Type B pancreatic cell (in vitro differentiated cells): ENCODE measurements around the gene ADIPOR2. TPM values are rescaled to one million over a fixed set of nuclear protein-coding genes. Genes with fewer than 3 reads are reported as not detected.

Source experiments
- DNase-seq: peaks from one replicate; pipeline ENCODE4 v3.0.0; 2021; ENCODE audit warnings: mixed read lengths; ENCODE audit not compliant: unreplicated experiment; ENCODE audit errors: extremely low spot score
- H3K27ac Mint-ChIP-seq: 2 replicates; pipeline ENCODE4 v1.8.0; 2021; ENCODE audit warnings: mild to moderate bottlenecking, mixed read lengths
- H3K27me3 Mint-ChIP-seq: 2 replicates; pipeline ENCODE4 v1.8.0; 2021; ENCODE audit warnings: mixed read lengths
- H3K36me3 Mint-ChIP-seq: 2 replicates; pipeline ENCODE4 v1.8.0; 2021; ENCODE audit warnings: mixed read lengths
- H3K4me1 Mint-ChIP-seq: one replicate; pipeline ENCODE4 v1.8.0; 2021; ENCODE audit warnings: mixed read lengths; ENCODE audit not compliant: unreplicated experiment
- H3K4me3 Mint-ChIP-seq: 2 replicates; pipeline ENCODE4 v1.8.0; 2021; ENCODE audit warnings: mild to moderate bottlenecking, mixed read lengths
- H3K9me3 Mint-ChIP-seq: 2 replicates; pipeline ENCODE4 v1.8.0; 2021; ENCODE audit warnings: mixed read lengths
- total RNA-seq: library from RNA; stranded (reverse); gene quantifications from 2 replicates; pipeline ENCODE4 v1.2.1, GENCODE V29; 2021; ENCODE audit warnings: low replicate concordance
- TF ChIP-seq, protein P1 (sequence below): fragments of 200-600 bp; sonication (generic); conservative IDR thresholded peaks from 2 replicates; pipeline ENCODE4 v1.5.0; 2021; ENCODE audit warnings: antibody characterized with exemption, mild to moderate bottlenecking

Gene ADIPOR2
- total RNA-seq, 1 donor from 2014 or later = 49.2 TPM

DNA sequence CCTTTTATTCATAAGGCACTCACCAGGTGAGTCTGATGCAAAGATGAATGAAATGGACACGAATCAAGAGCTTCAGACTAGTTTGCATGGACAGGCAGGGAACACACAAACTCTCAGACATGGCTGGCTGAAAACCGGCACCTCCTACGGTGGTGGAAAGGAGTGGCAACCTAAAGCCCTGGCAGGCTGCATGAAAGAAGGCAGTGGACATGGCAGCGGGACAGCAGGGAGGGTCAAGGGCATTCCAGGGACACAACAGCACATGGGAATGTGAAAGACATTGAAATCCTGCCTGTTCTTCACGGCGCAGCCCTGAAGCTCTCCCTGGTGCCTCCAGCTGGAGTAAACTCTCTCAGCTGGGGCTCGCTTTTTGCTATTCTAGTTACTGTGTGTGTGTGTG lies 112.9 kb downstream of the ADIPOR2 start:
- peaks cover 13% of the 10 kb centered on the region for H3K27me3 Mint-ChIP-seq
- peaks cover 6% of the 10 kb centered on the region for H3K9me3 Mint-ChIP-seq

DNA sequence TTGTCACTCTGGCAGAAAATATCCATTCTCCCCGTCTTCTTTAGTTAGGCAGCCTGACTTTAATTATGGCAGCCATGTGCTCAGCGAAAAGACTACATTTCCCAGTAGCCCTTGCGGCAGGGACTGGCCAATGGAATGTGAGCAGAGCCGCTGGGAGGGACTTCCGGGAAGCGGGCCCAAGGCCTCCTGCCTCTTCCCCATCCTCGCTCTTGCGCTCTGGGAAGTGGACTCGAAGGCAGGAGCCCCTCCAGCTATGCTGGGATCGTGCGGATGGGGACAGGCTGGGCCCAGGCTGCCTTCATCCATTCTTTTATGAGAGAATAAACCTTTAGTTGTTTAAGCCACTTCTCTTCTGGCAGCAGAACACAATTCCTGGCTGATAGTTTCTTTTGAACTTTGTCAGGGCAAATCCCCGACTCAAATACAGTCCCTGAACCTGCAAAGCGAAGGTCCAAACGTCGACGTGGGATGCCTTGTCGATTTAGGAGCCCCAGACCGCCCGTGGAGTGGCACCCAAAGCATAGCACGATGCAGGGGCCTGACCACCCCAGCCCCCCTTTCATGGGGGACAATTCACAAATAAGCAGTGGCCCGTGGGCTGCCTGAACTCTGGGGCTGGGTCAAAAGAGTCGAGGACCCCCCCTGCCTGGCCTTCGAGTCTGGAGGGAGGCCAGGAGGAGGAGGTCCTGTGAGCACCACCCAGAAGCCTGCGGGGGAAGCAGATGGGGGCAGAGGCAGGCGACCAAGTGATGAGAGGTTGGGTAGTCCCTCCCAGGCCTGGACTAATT lies 113.9 kb downstream of the ADIPOR2 start:
- Mint-ChIP-seq H3K27ac (peak overlapping the region; percentile 61), H3K9me3 (peaks cover 6% of the 10 kb centered on the region), H3K4me3 (peak overlapping the region; percentile 12), H3K4me1 (peaks cover 6% of the 10 kb centered on the region), H3K27me3 (peaks cover 8% of the 10 kb centered on the region), H3K36me3 (no peaks in the 10 kb centered on the region)
- TF ChIP-seq, protein P1, sequence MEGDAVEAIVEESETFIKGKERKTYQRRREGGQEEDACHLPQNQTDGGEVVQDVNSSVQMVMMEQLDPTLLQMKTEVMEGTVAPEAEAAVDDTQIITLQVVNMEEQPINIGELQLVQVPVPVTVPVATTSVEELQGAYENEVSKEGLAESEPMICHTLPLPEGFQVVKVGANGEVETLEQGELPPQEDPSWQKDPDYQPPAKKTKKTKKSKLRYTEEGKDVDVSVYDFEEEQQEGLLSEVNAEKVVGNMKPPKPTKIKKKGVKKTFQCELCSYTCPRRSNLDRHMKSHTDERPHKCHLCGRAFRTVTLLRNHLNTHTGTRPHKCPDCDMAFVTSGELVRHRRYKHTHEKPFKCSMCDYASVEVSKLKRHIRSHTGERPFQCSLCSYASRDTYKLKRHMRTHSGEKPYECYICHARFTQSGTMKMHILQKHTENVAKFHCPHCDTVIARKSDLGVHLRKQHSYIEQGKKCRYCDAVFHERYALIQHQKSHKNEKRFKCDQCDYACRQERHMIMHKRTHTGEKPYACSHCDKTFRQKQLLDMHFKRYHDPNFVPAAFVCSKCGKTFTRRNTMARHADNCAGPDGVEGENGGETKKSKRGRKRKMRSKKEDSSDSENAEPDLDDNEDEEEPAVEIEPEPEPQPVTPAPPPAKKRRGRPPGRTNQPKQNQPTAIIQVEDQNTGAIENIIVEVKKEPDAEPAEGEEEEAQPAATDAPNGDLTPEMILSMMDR = no peak
- DNase-seq = peak; percentile 85

More for the DNA sequence above, 112.9 kb downstream of the ADIPOR2 start:
- TF ChIP-seq, protein P1 = no peak
- no peak overlapping the region for H3K4me3 Mint-ChIP-seq
- no peaks in the 10 kb centered on the region for H3K36me3 Mint-ChIP-seq
- H3K4me1 Mint-ChIP-seq = peaks cover 6% of the 10 kb centered on the region
- DNase-seq = no peak
- H3K27ac Mint-ChIP-seq = no peak overlapping the region

DNA sequence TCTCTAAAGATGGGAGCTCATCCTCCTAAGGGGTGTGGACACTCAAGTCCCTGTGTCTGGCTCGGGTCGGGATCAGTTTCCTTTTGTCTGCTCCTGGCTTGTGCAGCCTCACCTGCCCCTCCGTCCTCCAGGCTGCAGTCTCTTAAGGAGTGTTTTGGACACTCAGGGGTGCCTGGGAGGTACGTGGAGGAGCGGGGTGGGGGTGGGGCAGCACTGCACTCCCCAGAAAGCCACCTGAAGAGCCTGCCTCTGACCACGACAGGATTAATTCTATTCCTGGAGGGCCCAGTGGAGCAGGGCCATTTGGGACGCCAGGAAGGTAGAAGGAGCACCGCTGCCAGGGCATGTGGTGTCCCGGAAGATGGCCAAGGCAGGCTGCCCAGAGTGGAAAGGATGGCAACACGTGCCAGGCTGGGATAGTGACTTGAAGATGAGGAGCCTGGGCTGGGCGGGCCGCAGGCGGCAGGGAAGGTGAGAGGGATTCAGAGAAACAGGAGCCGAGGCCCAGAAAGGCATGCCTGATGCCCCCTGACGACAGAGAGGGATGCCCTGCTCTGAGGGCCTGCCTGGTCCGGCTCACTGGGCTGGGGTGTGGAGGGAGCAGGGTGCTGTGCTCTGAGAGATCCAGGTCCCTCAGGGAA lies 114.7 kb downstream of the ADIPOR2 start:
- no peak overlapping the region for H3K27ac Mint-ChIP-seq
- peaks cover 9% of the 10 kb centered on the region for H3K4me1 Mint-ChIP-seq
- TF ChIP-seq, protein P1 = no peak
- no peaks in the 10 kb centered on the region for H3K36me3 Mint-ChIP-seq
- DNase-seq = no peak
- H3K9me3 Mint-ChIP-seq = peaks cover 6% of the 10 kb centered on the region
- no peak overlapping the region for H3K4me3 Mint-ChIP-seq
- H3K27me3 Mint-ChIP-seq = peaks cover 10% of the 10 kb centered on the region

DNA sequence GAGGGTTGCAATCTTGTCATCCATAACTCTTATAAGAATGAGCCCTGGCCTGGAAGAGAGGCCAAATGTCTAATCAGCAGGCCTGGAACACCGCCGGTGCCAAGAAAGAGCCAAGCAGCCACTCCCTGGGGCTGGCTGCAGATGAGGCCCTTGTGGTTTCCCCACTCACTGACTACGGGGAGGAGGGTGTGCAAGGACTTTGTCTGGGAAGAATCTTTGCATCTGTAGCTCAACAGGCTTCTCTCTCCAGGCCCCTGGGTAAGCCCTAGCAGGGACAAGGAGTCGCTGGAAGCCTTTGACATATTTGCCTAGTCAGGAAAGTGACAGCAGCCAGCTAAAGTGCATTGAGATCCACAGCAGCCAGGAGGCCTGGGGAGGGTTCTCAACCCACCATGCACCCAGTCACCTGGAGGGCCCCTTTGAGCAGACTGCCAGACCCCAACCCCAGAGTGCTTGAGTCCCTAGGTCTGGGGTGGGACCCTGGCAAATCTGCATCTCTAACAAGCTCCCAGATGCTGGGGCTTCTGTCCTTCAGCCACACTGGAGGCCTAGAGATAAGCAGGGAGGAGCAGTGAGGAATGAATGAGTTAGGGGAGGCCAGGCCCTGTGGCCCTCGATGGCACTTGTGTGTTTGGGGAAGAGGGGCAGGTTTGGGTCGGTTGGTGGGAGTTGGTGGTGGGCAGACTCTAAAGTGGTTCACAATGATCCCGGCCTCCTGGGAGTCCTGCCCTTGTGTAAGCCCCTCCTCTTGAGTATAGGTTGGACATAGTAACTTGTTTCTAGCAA lies 115.6 kb downstream of the ADIPOR2 start:
- Mint-ChIP-seq H3K9me3 (peaks cover 6% of the 10 kb centered on the region), H3K4me3 (no peak overlapping the region), H3K27ac (no peak overlapping the region), H3K27me3 (peaks cover 12% of the 10 kb centered on the region), H3K4me1 (peaks cover 9% of the 10 kb centered on the region), H3K36me3 (no peaks in the 10 kb centered on the region)
- DNase-seq = no peak
- TF ChIP-seq, protein P1 = no peak

DNA sequence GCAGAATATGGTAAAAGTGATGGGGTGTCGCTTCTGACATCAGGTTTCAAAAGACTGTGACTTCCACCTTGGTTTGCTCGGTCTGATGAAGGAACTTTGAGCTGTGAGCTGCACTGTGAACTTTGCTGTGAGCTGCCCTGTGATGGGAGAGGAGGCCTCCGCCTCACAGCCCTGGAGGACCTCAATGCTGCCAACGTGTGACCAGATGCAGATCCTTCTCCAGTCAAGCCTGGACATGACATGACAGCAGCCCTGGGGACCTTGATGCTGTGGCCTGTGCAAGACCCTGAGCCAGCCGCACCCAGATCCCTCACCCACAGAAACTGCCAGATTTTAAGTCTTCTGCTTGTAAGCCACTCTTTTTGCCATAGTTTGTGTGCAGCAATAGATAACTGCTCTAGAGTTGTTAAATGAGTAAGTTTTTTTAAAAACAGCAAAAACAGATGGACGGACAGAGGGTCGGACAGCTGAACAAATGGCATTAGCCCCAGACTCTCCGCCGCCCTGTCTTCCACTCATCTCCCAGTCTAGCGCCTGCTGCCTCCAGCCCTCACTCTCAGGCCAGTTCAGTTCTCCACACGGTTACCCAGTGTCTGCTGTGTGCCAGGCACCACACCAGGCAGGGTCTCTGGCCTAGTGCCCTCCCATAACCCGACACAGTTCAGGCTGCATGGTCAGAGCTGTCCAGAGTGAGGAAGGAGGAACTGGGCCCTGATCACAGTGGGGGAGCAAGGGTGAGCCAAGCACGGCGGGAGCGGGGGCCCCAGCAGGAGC lies 116.4 kb downstream of the ADIPOR2 start:
- DNase-seq = no peak
- H3K27ac Mint-ChIP-seq = no peak overlapping the region
- H3K9me3 Mint-ChIP-seq = peaks cover 6% of the 10 kb centered on the region
- H3K4me3 Mint-ChIP-seq = no peak overlapping the region
- H3K4me1 Mint-ChIP-seq = peaks cover 9% of the 10 kb centered on the region
- peaks cover 12% of the 10 kb centered on the region for H3K27me3 Mint-ChIP-seq
- H3K36me3 Mint-ChIP-seq = no peaks in the 10 kb centered on the region
- TF ChIP-seq, protein P1 = no peak
